Retinal pigment epithelial cell (primary cell): ENCODE data around the gene ADM.
A peak's percentile ranks its signal among the peaks of the same experiment; 100 is the strongest.

ENCODE experiments used
- DNase-seq: peaks from one replicate; pipeline ENCODE4 v3.0.0-alpha.2; 2010; ENCODE audit warnings: low read depth
- H3K4me3 ChIP-seq: 2 replicates; pipeline ENCODE4 v1.5.1; 2011; ENCODE audit warnings: mild to moderate bottlenecking, low read length, control low read depth, moderate library complexity
- CTCF ChIP-seq: conservative IDR thresholded peaks from 2 replicates; pipeline ENCODE4 v1.5.1; 2011; ENCODE audit warnings: low read depth, low read length, control low read depth, inconsistent platforms

ADM gene

GRCh38 chr11:10302359-10302743, 2.5 kb upstream of the ADM start:
- H3K4me3 ChIP-seq: peak overlapping the region; percentile 86
- TF ChIP-seq CTCF: no peak
- DNase-seq: no peak

- peak overlapping the region; percentile 86 for H3K4me3 ChIP-seq
- no peak for DNase-seq
- no peak for TF ChIP-seq CTCF
Observed at GRCh38 chr11:10302744-10303557, 1.9 kb upstream of the ADM start.

- DNase-seq: no peak
- TF ChIP-seq CTCF: no peak
Observed at GRCh38 chr11:10303558-10304363, 1.1 kb upstream of the ADM start.

GRCh38 chr11:10305262-10305963, 540 bp downstream of the ADM start:
- peak overlapping the region; percentile 86 for H3K4me3 ChIP-seq
- TF ChIP-seq CTCF: no peak
- DNase-seq: no peak

More at GRCh38 chr11:10303558-10304363, 1.1 kb upstream of the ADM start:
- H3K4me3 ChIP-seq: peak overlapping the region; percentile 86

GRCh38 chr11:10305964-10306918, 1.4 kb downstream of the ADM start:
- peak overlapping the region; percentile 86 for H3K4me3 ChIP-seq
- no peak for DNase-seq
- TF ChIP-seq CTCF: peak; percentile 8

GRCh38 chr11:10307022-10307399, 2.1 kb downstream of the ADM start:
- no peak for DNase-seq
- no peak for TF ChIP-seq CTCF
- peak overlapping the region; percentile 86 for H3K4me3 ChIP-seq
